ENCODE results near the gene IGFL3.
A peak's percentile ranks its signal among the peaks of the same experiment; 100 is the strongest.

The IGFL3 gene

GRCh38 chr19:46137915-46138473 is 13.5 kb upstream of the IGFL3 start:
- TF ChIP-seq POLR2A (IDR thresholded peaks at IDR 0.05; ENCODE audit: low read length) (no peak), GATA1 (IDR thresholded peaks at IDR 0.05; ENCODE audit: low read depth, low read length) (no peak)
- no peak for DNase-seq

DNA sequence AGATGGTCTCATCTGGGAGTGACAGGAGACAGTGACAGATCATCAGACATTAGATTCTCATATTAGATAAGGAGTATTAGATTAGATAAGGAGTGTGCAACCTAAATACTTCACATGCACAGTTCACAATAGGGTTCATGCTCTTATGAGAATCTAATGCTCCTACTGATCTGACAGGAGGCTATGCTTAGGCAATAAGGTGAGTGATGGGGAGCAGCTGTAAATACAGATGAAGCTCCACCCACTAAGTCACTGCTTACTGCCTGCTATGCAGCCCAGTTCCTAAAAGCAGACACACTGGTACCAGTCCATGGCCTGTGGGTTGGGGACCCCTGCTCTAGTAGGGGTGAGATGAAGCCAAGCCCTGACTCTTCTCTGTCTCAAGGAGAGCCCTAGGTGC is 10.0 kb upstream of the IGFL3 start:
- peak in 1 of 2 experiments; percentile 14 for DNase-seq
- TF ChIP-seq POLR2A (IDR thresholded peaks at IDR 0.05; ENCODE audit: low read length) (no peak), GATA1 (IDR thresholded peaks at IDR 0.05; ENCODE audit: low read depth, low read length) (no peak)

DNA sequence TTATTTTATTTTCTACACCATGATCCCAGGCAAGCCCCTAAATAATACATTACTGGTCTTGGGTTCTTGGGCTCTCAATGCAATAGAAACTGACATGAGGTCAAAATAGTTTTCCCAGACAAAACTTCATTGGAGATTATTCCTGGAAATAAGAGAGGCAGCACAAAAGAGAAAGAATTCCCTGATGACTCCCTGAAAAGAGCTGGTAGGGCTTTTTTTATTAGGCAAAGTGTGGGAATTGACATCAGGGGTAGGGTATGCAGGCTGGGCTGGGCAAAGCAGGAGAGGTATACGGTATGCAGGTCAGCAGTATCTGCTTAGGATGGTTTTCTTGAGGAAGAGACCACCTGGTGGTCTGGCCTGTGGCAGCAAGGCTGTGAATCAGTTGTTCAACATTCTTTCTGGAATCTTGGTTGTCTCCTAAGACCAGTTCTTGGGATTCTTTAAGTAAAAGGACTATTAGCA is 9.3 kb upstream of the IGFL3 start:
- no peak for DNase-seq
- TF ChIP-seq GATA1 (IDR thresholded peaks at IDR 0.05; ENCODE audit: low read depth, low read length) (no peak), POLR2A (IDR thresholded peaks at IDR 0.05; ENCODE audit: low read length) (no peak)

- peak in 1 of 2 experiments; percentile 24 for DNase-seq
- TF ChIP-seq GATA1 (IDR thresholded peaks at IDR 0.05; ENCODE audit: low read depth, low read length), result no peak
- TF ChIP-seq POLR2A (IDR thresholded peaks at IDR 0.05; ENCODE audit: low read length), result no peak
These were observed 8.7 kb upstream of the IGFL3 start for GRCh38 chr19:46133101-46133627.

DNA sequence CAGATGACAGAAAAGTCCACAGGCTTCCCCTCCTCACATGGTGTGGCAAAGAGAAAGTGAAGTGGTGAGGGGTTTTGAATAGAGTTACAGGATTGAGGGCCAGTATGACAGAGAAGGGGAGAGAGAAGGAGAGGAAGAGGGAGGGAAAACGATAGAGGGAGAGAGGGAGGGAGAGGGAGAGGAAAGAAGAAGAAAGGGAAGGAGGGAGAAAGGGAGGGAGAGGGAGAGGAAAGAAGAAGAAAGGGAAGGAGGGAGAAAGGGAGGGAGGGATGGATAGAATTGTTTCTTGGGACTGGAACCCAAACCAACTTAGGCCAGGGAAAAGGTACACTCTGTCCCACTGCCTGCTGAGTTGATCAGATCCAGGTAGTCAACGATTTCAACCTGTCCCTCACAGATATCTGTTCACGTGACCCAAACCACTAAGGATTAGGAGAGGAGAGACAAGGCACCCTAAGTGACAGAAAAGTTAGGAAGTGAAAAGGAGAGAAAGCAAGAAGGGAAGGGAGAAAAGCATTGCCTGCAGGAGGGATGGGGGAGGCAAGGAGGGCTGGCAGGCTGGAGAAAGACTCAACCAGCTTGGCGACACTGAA is 8.1 kb upstream of the IGFL3 start:
- no peak for TF ChIP-seq POLR2A (IDR thresholded peaks at IDR 0.05; ENCODE audit: low read length)
- no peak for TF ChIP-seq GATA1 (IDR thresholded peaks at IDR 0.05; ENCODE audit: low read depth, low read length)
- DNase-seq, result no peak

DNA sequence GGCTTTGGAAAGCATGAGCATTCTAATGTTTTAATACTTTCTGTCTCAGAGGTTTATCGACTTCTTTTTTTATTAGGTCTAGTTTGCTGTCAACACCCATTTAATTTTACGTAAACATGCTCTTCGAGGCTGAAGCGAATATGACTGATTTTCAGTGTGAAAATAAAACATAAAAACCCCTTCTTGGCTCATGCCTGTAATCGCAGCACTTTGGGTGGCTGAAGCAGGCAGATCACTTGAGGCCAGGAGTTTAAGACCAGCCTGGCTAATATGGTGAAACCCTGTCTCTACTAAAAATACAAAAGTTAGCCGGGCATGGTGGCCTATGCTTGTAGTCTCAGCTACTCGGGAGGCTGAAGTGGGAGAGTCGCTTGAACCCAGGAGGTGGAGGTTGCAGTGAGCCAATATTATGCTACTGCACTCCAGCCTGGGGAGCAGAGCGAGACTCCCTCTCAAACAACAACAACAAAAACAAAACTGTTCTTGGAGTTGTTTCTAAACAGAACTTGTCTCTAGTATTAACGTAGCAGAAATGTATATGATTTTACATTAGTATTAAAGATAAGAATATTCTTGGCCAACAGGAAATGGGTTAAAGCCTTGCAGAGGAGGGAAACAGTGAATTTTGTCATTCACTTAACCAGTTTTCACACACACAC is 7.1 kb upstream of the IGFL3 start:
- no peak for TF ChIP-seq GATA1 (IDR thresholded peaks at IDR 0.05; ENCODE audit: low read depth, low read length)
- DNase-seq, result no peak

DNA sequence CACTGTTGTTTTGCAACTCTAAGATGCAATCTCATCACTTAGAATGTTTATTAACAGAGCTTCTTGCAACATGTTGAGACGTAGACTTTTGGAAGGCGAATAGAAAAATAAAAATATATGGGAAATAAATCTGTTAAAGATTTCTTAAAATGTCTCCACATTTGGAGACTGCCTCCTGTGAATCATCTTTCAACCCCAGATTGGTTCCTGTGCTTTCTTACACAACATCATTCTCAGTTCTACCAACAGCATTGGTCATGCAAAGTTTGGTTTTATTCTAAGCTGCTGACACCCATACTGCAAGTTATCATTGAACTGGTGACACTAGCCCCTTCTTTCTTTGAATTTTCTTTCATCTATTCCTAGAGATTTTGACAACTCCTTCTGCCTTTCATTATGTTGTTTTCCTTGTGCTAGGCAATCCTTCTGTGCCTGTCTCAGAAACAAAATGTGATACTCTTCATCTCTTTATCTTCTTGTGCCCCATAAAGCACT is 1.6 kb upstream of the IGFL3 start:
- DNase-seq, result no peak

GRCh38 chr19:46125447-46125846 is 959 bp upstream of the IGFL3 start:
- no peak for DNase-seq

More for the DNA sequence above, 1.6 kb upstream of the IGFL3 start:
- no peak for TF ChIP-seq POLR2A (IDR thresholded peaks at IDR 0.05; ENCODE audit: low read length)
- TF ChIP-seq GATA1 (IDR thresholded peaks at IDR 0.05; ENCODE audit: low read depth, low read length), result no peak

GRCh38 chr19:46118136-46118535 is 6.4 kb downstream of the IGFL3 start:
- DNase-seq, result no peak
- TF ChIP-seq GATA1 (IDR thresholded peaks at IDR 0.05; ENCODE audit: low read depth, low read length) (no peak), POLR2A (IDR thresholded peaks at IDR 0.05; ENCODE audit: low read length) (no peak)

More at GRCh38 chr19:46125447-46125846, 959 bp upstream of the IGFL3 start:
- TF ChIP-seq POLR2A (IDR thresholded peaks at IDR 0.05; ENCODE audit: low read length) (no peak), GATA1 (IDR thresholded peaks at IDR 0.05; ENCODE audit: low read depth, low read length) (no peak)

DNA sequence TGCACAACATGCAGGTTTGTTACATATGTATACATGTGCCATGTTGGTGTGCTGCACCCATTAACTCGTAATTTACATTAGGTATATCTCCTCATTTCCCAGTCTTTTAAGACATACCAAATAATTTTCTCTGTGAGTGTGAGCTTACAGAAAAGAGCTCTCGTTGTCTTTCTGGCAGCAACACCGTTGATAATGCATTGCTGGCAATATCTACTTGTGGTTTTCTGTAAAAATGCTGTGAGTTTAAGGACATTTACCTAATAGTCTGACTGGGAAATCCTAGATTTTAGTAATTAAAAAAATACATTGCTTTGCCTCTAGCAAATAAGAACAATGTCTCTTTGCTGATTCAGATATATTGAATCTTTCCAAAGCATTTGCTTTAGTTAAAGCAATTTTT is 8.4 kb downstream of the IGFL3 start:
- DNase-seq, result no peak
- TF ChIP-seq GATA1 (IDR thresholded peaks at IDR 0.05; ENCODE audit: low read depth, low read length) (no peak), POLR2A (IDR thresholded peaks at IDR 0.05; ENCODE audit: low read length) (no peak)

GRCh38 chr19:46115396-46116106 is 8.9 kb downstream of the IGFL3 start:
- no peak for DNase-seq
- no peak for TF ChIP-seq GATA1 (IDR thresholded peaks at IDR 0.05; ENCODE audit: low read depth, low read length)
- no peak for TF ChIP-seq POLR2A (IDR thresholded peaks at IDR 0.05; ENCODE audit: low read length)

- DNase-seq, result no peak
These were observed 10.8 kb downstream of the IGFL3 start for GRCh38 chr19:46113726-46114125.

GRCh38 chr19:46112527-46112926 is 12.0 kb downstream of the IGFL3 start:
- TF ChIP-seq POLR2A (IDR thresholded peaks at IDR 0.05; ENCODE audit: low read length) (no peak), GATA1 (IDR thresholded peaks at IDR 0.05; ENCODE audit: low read depth, low read length) (no peak)
- DNase-seq, result no peak

More at GRCh38 chr19:46113726-46114125, 10.8 kb downstream of the IGFL3 start:
- no peak for TF ChIP-seq POLR2A (IDR thresholded peaks at IDR 0.05; ENCODE audit: low read length)

GRCh38 chr19:46111376-46111775 is 13.1 kb downstream of the IGFL3 start:
- DNase-seq, result no peak
- no peak for TF ChIP-seq GATA1 (IDR thresholded peaks at IDR 0.05; ENCODE audit: low read depth, low read length)
- TF ChIP-seq POLR2A (IDR thresholded peaks at IDR 0.05; ENCODE audit: low read length), result no peak
